ENCODE results near the gene TPK1. TPM values are rescaled to one million over a fixed set of nuclear protein-coding genes. Genes with fewer than 3 reads are reported as not detected.

TPK1 gene
- total RNA-seq, 1 donor from 2014 or later, result 20.0 TPM

DNA sequence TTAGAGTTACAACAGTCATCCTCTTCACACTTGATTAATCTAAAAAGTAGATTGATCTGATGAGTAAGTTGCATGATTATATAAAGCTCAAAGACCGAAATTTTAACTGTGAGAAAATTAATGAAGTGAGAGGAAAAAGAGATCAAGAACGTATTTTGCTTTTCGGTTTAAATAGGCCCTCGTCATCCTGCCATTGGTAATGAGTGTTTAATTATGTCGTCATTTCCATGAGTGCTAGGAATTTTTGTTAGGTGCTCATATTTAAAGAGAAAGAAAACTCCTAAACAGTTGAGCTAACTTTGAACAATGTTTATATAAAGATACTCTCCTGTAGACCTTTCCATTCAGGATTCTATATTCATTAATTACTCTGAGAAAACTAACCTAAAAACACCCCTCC lies 159.4 kb downstream of the TPK1 start:
- TF ChIP-seq, protein P1, sequence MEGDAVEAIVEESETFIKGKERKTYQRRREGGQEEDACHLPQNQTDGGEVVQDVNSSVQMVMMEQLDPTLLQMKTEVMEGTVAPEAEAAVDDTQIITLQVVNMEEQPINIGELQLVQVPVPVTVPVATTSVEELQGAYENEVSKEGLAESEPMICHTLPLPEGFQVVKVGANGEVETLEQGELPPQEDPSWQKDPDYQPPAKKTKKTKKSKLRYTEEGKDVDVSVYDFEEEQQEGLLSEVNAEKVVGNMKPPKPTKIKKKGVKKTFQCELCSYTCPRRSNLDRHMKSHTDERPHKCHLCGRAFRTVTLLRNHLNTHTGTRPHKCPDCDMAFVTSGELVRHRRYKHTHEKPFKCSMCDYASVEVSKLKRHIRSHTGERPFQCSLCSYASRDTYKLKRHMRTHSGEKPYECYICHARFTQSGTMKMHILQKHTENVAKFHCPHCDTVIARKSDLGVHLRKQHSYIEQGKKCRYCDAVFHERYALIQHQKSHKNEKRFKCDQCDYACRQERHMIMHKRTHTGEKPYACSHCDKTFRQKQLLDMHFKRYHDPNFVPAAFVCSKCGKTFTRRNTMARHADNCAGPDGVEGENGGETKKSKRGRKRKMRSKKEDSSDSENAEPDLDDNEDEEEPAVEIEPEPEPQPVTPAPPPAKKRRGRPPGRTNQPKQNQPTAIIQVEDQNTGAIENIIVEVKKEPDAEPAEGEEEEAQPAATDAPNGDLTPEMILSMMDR (IDR thresholded peaks at IDR 0.05), result no peak

DNA sequence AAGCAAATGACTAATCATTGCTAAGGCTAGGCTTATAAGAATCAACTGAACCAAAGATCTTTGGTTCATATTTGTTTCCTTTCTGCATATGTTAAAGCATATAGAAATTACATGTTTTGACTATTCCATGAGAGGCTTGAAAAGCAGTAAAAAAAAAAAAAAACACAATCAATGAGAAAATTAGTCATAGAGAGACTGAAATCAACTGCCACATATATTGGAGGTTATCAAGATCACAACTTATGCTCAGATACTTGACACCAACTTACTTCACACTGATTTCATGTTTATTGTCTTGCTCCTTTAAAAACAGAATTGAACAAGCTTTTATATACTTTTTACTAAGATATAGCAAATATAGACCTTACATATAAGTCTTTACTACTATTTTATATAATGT lies 161.3 kb downstream of the TPK1 start:
- intact Hi-C loops (cut with micrococcal nuclease), result no loop called here
- POLR2A ChIA-PET, result no interaction called here
- no peak overlapping the region for H3K27ac Mint-ChIP-seq

More for the DNA sequence above, 159.4 kb downstream of the TPK1 start:
- Mint-ChIP-seq H3K4me1 (no peaks in the 10 kb centered on the region), H3K4me3 (no peak overlapping the region), H3K27me3 (no peaks in the 10 kb centered on the region), H3K27ac (no peak overlapping the region), H3K36me3 (ENCODE audit: low read depth) (peaks cover 7% of the 10 kb centered on the region), H3K9me3 (no peaks in the 10 kb centered on the region)
- ATAC-seq (ENCODE audit: low read depth) (no peak), DNase-seq (no peak)
- ChIA-PET POLR2A (no interaction called here), CTCF (no interaction called here)
- intact Hi-C loops (cut with micrococcal nuclease), result no loop called here

DNA sequence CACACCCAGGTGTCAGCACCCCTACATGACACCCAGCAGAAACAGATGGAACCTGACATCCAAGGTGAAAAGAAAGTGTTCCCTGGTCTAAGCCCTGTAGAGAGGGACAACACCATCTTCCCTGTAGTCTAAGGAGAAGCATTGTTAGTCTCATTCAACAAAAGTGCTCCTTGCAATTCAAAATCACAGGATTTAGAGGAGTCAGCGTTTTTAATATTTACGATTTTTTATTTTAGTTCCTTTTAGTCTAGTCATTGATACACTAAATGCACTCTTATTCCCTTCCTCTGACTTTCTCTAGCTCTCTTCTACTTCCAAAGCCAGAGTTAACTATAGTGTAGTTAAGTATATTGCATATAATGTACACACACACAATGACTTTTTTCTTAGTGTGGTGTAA lies 163.0 kb downstream of the TPK1 start:
- H3K4me3 Mint-ChIP-seq, result no peak overlapping the region

More for the DNA sequence above, 161.3 kb downstream of the TPK1 start:
- Mint-ChIP-seq H3K36me3 (ENCODE audit: low read depth) (peaks cover 5% of the 10 kb centered on the region), H3K27me3 (no peaks in the 10 kb centered on the region), H3K9me3 (no peaks in the 10 kb centered on the region), H3K4me3 (no peak overlapping the region), H3K4me1 (no peaks in the 10 kb centered on the region)
- DNase-seq, result no peak
- CTCF ChIA-PET, result no interaction called here
- TF ChIP-seq, protein P1 (IDR thresholded peaks at IDR 0.05), result no peak
- no peak for ATAC-seq (ENCODE audit: low read depth)

DNA sequence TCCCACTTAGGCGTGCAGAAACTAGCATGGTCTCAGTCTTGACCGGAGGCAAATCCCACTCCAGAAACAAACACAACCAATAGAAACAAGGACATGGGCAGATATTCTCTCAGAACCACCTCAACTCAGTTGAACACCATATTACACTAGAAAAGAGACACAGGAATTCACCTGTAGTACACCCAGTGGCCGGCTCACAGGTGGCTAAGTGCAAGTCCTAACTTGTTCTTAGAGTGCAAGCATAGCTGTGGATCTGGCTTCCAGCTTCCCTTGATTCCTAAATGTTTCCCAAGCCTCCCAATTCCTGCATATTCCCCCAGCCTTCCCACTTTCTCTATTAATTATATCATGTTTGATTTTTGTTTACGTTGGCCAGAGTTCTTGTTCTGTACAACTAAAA lies 164.4 kb downstream of the TPK1 start:
- intact Hi-C loops (cut with micrococcal nuclease), result no loop called here
- TF ChIP-seq, protein P1 (IDR thresholded peaks at IDR 0.05), result no peak
- Mint-ChIP-seq H3K36me3 (ENCODE audit: low read depth) (peaks cover 5% of the 10 kb centered on the region), H3K4me3 (no peak overlapping the region), H3K27ac (no peak overlapping the region), H3K4me1 (no peaks in the 10 kb centered on the region), H3K27me3 (no peaks in the 10 kb centered on the region), H3K9me3 (no peaks in the 10 kb centered on the region)
- POLR2A ChIA-PET, result no interaction called here
- CTCF ChIA-PET, result no interaction called here
- ATAC-seq (ENCODE audit: low read depth), result no peak
- no peak for DNase-seq

More for the DNA sequence above, 163.0 kb downstream of the TPK1 start:
- ChIA-PET POLR2A (no interaction called here), CTCF (no interaction called here)
- intact Hi-C loops (cut with micrococcal nuclease), result no loop called here
- no peaks in the 10 kb centered on the region for H3K27me3 Mint-ChIP-seq
- DNase-seq (no peak), ATAC-seq (ENCODE audit: low read depth) (no peak)
- H3K4me1 Mint-ChIP-seq, result no peaks in the 10 kb centered on the region
- TF ChIP-seq, protein P1 (IDR thresholded peaks at IDR 0.05), result no peak
- peaks cover 5% of the 10 kb centered on the region for H3K36me3 Mint-ChIP-seq (ENCODE audit: low read depth)
- no peak overlapping the region for H3K27ac Mint-ChIP-seq
- no peaks in the 10 kb centered on the region for H3K9me3 Mint-ChIP-seq

DNA sequence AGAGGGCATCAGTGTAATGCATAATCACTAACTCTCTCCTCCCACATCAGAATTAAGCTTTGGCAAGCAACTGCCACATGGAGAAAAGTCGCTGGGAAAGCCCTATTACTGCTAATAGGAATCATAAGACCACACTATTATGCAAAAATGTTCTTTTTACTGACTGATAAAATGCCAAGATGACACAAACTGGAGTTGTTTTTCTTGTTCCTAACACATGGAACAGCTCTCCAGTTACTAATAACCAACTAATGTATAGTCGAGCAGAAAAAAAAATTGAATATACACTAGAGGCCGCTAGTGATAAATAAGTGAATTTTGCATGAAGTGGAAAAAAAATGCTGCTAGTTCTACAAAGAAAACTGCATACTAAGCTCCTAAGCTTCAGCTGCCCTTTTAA lies 165.6 kb downstream of the TPK1 start:
- no peak for ATAC-seq (ENCODE audit: low read depth)
- POLR2A ChIA-PET, result no interaction called here

More for the DNA sequence above, 165.6 kb downstream of the TPK1 start:
- Mint-ChIP-seq H3K27me3 (no peaks in the 10 kb centered on the region), H3K4me1 (no peaks in the 10 kb centered on the region), H3K9me3 (no peaks in the 10 kb centered on the region), H3K27ac (no peak overlapping the region), H3K36me3 (ENCODE audit: low read depth) (peaks cover 4% of the 10 kb centered on the region), H3K4me3 (no peak overlapping the region)
- intact Hi-C loops (cut with micrococcal nuclease), result no loop called here
- DNase-seq, result no peak
- CTCF ChIA-PET, result no interaction called here
- TF ChIP-seq, protein P1 (IDR thresholded peaks at IDR 0.05), result no peak
